Measurements from ENCODE around the gene AGTRAP. TPM values are rescaled to one million over a fixed set of nuclear protein-coding genes. Genes with fewer than 3 reads are reported as not detected.

AGTRAP gene
- total and polyA plus RNA-seq, 2 of the 4 experiments (the other 2 are of a cell fraction), result 21.5 to 57.7 TPM

DNA sequence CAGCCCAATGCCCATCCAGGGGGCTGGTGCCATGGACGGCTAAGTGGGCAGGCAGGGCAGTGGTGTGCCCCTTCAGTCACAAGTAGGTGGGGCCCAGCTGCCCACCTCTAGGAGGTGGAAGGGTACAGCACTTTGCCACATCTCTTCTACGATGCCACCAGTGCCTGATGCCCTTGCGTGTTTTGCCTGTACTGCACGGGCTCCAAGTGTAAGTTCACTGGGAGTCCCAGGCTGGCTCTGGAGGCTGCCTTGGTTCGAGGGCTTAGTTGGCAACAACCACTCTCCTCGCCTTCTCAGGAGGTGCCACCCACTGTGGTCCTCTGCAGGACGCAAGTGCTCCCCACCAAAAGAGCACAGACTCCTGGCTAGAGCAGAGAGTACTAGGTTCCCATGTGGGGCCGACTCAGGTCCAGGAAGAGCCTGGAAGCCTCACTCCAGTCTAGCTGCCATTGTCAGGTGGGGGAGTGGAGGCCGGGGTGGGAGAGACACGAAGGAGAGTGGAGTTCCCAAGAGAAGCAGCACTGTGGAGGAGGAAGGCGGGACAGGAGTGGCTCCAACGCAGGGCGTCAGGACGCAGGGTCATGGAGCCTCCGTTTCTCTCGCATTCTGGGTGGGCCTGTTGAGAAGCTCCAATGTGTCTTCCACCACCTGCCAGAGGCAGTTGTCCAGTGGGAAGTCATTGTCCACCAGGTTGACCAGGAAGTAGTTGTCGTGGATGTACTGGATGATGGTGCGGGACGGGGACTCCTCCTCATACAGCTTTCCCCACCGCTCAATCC lies 54.4 kb downstream of the AGTRAP start (continued):
- no peak for TF ChIP-seq BHLHE40 (IDR thresholded peaks at IDR 0.05; ENCODE audit: low read depth, low read length)

DNA sequence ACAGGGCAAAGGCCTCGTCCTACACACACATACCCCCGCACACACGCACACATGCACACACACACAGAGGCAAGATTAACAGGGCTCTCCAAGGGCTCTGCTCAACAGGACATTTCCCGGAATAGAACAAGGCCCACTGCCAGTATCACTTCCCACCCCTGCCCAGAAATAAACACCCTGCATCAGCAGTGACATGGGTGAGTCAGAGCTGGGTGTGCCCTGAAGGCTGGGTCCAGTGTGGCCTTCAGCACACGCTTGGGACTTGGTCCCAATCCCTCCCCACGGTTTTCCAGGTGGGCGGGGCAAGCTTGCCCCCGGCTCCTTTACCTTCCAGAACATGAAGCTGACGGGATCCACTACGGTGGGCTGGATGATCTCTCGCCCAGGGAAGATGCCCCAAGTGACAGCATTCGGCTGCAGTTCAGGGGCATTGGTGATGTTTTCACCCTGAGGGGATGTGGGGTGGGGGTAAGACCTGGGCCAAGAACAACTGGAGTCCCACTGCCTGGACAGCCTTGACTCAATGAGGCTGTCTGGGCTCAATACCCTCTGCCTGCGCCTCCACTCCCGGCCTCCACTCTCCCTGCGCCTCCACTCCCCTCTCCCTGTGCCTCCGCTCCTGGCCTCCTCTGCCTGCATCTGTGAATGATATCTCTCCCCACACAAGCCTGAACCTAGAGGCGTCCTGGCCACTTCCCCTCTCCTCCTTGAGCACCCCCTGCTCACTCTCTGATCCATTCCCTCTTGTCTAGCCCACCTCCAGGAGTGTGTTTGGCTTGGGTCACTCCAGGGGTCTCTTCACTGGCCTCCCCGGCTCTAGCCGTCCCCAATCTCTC lies 55.2 kb downstream of the AGTRAP start:
- POLR2A ChIA-PET (ENCODE audit: unreplicated experiment), result no interaction called here
- H3K4me1 ChIP-seq (ENCODE audit: control insufficient read depth, insufficient read depth, low read length), result peaks cover 36% of the 10 kb centered on the region
- TF ChIP-seq CEBPB (IDR thresholded peaks at IDR 0.05; ENCODE audit: low read depth, low read length), result no peak
- no peak for TF ChIP-seq MXI1 (IDR thresholded peaks at IDR 0.05; ENCODE audit: borderline replicate concordance, low read depth, low read length)
- no peak for TF ChIP-seq CHD1 (IDR thresholded peaks at IDR 0.05; ENCODE audit: low read depth, low read length)
- TF ChIP-seq RFX5 (IDR thresholded peaks at IDR 0.05; ENCODE audit: low read depth, low read length), result no peak
- peak; percentile 53; the same call in 1 of the 2 replicates for TF ChIP-seq MAFK (IDR thresholded peaks at IDR 0.05; ENCODE audit: low read depth, low read length)
- TF ChIP-seq BHLHE40 (IDR thresholded peaks at IDR 0.05; ENCODE audit: low read depth, low read length), result peak; percentile 68
- TF ChIP-seq, protein P1, sequence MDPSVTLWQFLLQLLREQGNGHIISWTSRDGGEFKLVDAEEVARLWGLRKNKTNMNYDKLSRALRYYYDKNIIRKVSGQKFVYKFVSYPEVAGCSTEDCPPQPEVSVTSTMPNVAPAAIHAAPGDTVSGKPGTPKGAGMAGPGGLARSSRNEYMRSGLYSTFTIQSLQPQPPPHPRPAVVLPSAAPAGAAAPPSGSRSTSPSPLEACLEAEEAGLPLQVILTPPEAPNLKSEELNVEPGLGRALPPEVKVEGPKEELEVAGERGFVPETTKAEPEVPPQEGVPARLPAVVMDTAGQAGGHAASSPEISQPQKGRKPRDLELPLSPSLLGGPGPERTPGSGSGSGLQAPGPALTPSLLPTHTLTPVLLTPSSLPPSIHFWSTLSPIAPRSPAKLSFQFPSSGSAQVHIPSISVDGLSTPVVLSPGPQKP (IDR thresholded peaks at IDR 0.05; ENCODE audit: borderline replicate concordance, low read depth, low read length), result no peak
- no peak for TF ChIP-seq SMC3 (IDR thresholded peaks at IDR 0.05; ENCODE audit: low read depth, low read length)
- TF ChIP-seq, protein P2, sequence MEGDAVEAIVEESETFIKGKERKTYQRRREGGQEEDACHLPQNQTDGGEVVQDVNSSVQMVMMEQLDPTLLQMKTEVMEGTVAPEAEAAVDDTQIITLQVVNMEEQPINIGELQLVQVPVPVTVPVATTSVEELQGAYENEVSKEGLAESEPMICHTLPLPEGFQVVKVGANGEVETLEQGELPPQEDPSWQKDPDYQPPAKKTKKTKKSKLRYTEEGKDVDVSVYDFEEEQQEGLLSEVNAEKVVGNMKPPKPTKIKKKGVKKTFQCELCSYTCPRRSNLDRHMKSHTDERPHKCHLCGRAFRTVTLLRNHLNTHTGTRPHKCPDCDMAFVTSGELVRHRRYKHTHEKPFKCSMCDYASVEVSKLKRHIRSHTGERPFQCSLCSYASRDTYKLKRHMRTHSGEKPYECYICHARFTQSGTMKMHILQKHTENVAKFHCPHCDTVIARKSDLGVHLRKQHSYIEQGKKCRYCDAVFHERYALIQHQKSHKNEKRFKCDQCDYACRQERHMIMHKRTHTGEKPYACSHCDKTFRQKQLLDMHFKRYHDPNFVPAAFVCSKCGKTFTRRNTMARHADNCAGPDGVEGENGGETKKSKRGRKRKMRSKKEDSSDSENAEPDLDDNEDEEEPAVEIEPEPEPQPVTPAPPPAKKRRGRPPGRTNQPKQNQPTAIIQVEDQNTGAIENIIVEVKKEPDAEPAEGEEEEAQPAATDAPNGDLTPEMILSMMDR (conservative IDR thresholded peaks at IDR 0.05; ENCODE audit: low read depth, low read length), result no peak

More for the DNA sequence above, 55.2 kb downstream of the AGTRAP start:
- Histone ChIP-seq H2AK9ac (replicated peaks; ENCODE audit: low read depth, low read length, poor library complexity) (peak overlapping the region; percentile 99), H3K9me1 (ENCODE audit: insufficient read depth, low read length) (peaks cover 37% of the 10 kb centered on the region), H3K4ac (ENCODE audit: low read depth, low read length) (peak overlapping the region; percentile 96), H2AK5ac (ENCODE audit: low read depth, low read length) (peak overlapping the region; percentile 94), H3K23ac (ENCODE audit: low read depth, low read length) (peak overlapping the region; percentile 82), H3K9me3 (ENCODE audit: control insufficient read depth, insufficient read depth, low read length) (no peaks in the 10 kb centered on the region), H2AFZ (replicated peaks; ENCODE audit: low read length, poor library complexity) (peak overlapping the region; percentile 60), H3K18ac (ENCODE audit: low read depth, low read length) (peak overlapping the region; percentile 77), H4K8ac (ENCODE audit: low read depth in 2 of 2, low read length in 2 of 2) (peak overlapping the region; percentile 64 to 92), H3K56ac (ENCODE audit: extremely low read depth, insufficient read depth, low read length) (peak overlapping the region; percentile 40; the same call in 1 of the 2 replicates), H2BK20ac (ENCODE audit: low read depth, low read length) (peak overlapping the region; percentile 91), H3K4me2 (ENCODE audit: low read depth, low read length) (peak overlapping the region; percentile 60), H3K4me3 (ENCODE audit: insufficient read depth, low read depth, low read length) (no peak overlapping the region), H3K79me1 (ENCODE audit: low read depth in 1 of 2, low read length in 2 of 2) (peaks cover 0 to 17% of the 10 kb centered on the region in 2 experiments; a peak in 2 of 4 replicates), H2BK120ac (ENCODE audit: low read depth, low read length) (peak overlapping the region; percentile 95), H4K20me1 (ENCODE audit: insufficient read depth, low read length) (no peaks in the 10 kb centered on the region), H3K27ac (ENCODE audit: insufficient read depth, low read length) (peak overlapping the region; percentile 90), H4K5ac (ENCODE audit: low read depth, low read length) (peak overlapping the region; percentile 69), H3K36me3 (ENCODE audit: control insufficient read depth, insufficient read depth, low read length) (peaks cover 44% of the 10 kb centered on the region), H3K9ac (ENCODE audit: low read depth, low read length) (no peak overlapping the region), H4K91ac (ENCODE audit: insufficient read depth, low read depth, low read length) (peak overlapping the region; percentile 90), H2BK5ac (ENCODE audit: low read depth, low read length, poor library complexity, severe bottlenecking) (peak overlapping the region; percentile 86), H3K27me3 (ENCODE audit: control insufficient read depth, insufficient read depth, low read length) (no peaks in the 10 kb centered on the region), H2BK15ac (ENCODE audit: low read depth, low read length) (peak overlapping the region; percentile 91), H3K14ac (replicated peaks; ENCODE audit: low read depth, low read length) (peak overlapping the region; percentile 82)
- dilution Hi-C loops (cut with HindIII; ENCODE audit: low sequenced_read_pairs, unreplicated experiment), result no loop called here
- no TSS peak for BruUV-seq (replicated peaks)
- intact Hi-C loops (cut with micrococcal nuclease), result no loop called here
- CTCF ChIA-PET, result interaction anchor here (0.6 kb wide), 1 partner anchor 17 kb away, joined by 5 read pairs; no protein-coding TSS in a partner anchor
- WGBS, 2 experiments (ENCODE audit: extremely low coverage in 2 of 2, insufficient read length in 1 of 2), result 82% methylated on average over 7 of the region's 19 CpGs; no CpG with 5 or more reads in 1 of the 2 experiments
- ATAC-seq (ENCODE audit: low read depth) (peak; percentile 85), DNase-seq (peak; percentile 95)
- in situ Hi-C loops (cut with MboI; ENCODE audit: low sequenced_read_pairs), result no loop called here

Measured in IMR-90 (cell line).